RPMI7951 (cell line): ENCODE results near the gene HSD11B2. TPM values are rescaled to one million over a fixed set of nuclear protein-coding genes. Genes with fewer than 3 reads are reported as not detected.

ENCODE experiments used
- DNase-seq: peaks from one replicate; pipeline ENCODE4 v3.0.0-alpha.2; 2012; ENCODE audit warnings: low read depth
- total RNA-seq: library from RNA; depleted of rRNA; stranded (reverse); fragments of >200 nt; shearing (Covaris generic); gene quantifications from 2 replicates; pipeline ENCODE4 v1.2.3, GENCODE V29; 2014

Gene HSD11B2
- total RNA-seq, 1 experiment from 2014 or later = not detected

GRCh38 chr16:67451704-67452435 lies 20.9 kb downstream of the HSD11B2 start:
- DNase-seq = no peak

GRCh38 chr16:67454104-67454503 lies 23.2 kb downstream of the HSD11B2 start:
- DNase-seq = no peak

GRCh38 chr16:67454852-67455251 lies 23.9 kb downstream of the HSD11B2 start:
- no peak for DNase-seq

GRCh38 chr16:67456391-67457081 lies 25.6 kb downstream of the HSD11B2 start:
- DNase-seq = no peak

- no peak for DNase-seq
These were observed 26.7 kb downstream of the HSD11B2 start for GRCh38 chr16:67457611-67458010.

GRCh38 chr16:67458121-67458641 lies 27.3 kb downstream of the HSD11B2 start:
- no peak for DNase-seq

- DNase-seq = no peak
These were observed 28.3 kb downstream of the HSD11B2 start for GRCh38 chr16:67459066-67459860.

GRCh38 chr16:67459861-67460150 lies 28.9 kb downstream of the HSD11B2 start:
- DNase-seq = no peak

- DNase-seq = no peak
These were observed 29.2 kb downstream of the HSD11B2 start for GRCh38 chr16:67460168-67460567.

- no peak for DNase-seq
These were observed 30.0 kb downstream of the HSD11B2 start for GRCh38 chr16:67460961-67461360.

- DNase-seq = no peak
These were observed 30.8 kb downstream of the HSD11B2 start for GRCh38 chr16:67461600-67462278.

GRCh38 chr16:67462279-67462655 lies 31.3 kb downstream of the HSD11B2 start:
- DNase-seq = no peak

- no peak for DNase-seq
These were observed 32.1 kb downstream of the HSD11B2 start for GRCh38 chr16:67463059-67463458.

GRCh38 chr16:67463691-67464090 lies 32.8 kb downstream of the HSD11B2 start:
- DNase-seq = no peak

GRCh38 chr16:67464565-67464964 lies 33.6 kb downstream of the HSD11B2 start:
- DNase-seq = no peak

GRCh38 chr16:67466581-67466980 lies 35.7 kb downstream of the HSD11B2 start:
- DNase-seq = no peak

- no peak for DNase-seq
These were observed 37.8 kb downstream of the HSD11B2 start for GRCh38 chr16:67468731-67469130.

- peak; percentile 44 for DNase-seq
These were observed 39.4 kb downstream of the HSD11B2 start for GRCh38 chr16:67470359-67470758.

- no peak for DNase-seq
These were observed 41.0 kb downstream of the HSD11B2 start for GRCh38 chr16:67471758-67472384.

- DNase-seq = no peak
These were observed 43.9 kb downstream of the HSD11B2 start for GRCh38 chr16:67474551-67475455.
